Activated CD4-positive, CD25-positive, alpha-beta regulatory T cell (primary cell): ENCODE results near the gene DPYD.

Experiments used
- DNase-seq, 4 experiments: peaks; one replicate each; lab custom pipeline; 2025; lab: John Stamatoyannopoulos, UW

Gene DPYD

DNA sequence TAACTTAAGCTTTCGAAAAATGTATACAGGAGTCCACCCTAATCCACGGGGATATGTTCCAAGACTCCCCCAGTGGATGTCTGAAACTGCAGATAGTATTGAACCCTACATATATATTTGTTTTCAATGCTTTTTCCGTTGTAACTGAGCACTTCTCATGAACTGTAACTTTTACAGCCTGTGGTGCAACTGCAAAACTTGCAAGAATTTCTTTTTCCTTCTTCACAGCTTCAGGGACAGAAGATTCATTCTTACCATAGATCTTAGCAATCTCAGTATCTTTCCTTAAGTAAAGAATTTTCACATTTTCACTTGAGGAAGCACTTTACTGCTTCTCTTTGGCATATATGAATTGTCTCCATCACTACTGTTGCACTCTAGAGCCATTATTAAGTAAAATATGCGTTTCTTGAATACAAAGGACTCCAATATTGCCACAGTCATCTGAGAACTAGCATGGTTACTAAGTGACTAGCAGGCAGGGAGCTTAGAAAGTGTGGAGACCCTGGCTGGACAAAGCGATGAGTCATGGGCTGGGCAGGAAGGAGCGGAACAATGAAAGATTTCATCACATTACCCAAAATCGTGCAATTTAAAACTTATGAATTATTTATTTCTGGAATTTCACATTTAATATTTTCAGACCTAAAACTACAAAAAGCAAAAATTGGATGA lies 14.1 kb downstream of the DPYD start:
- no peak for DNase-seq

GRCh38 chr1:97905141-97905940 lies 15.5 kb downstream of the DPYD start:
- no peak for DNase-seq

DNA sequence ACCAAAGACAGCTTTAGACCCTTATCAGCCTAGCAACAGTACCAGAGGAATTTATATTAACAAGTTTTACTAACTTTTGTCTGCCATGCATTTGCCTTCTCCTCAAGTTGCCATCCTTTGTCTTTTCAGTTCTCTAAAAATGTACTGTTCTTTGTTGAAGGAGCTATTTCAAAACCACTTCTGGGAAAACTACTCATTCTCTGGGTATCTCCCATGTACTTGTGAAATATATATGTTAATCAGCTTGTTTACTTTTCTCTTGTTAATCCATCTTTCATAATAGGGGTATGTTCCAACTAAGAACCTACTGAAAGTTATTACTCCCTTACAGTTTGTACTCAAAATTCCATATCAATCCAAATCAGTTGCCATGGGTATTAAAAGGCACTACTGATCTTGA lies 16.3 kb downstream of the DPYD start:
- DNase-seq = no peak

DNA sequence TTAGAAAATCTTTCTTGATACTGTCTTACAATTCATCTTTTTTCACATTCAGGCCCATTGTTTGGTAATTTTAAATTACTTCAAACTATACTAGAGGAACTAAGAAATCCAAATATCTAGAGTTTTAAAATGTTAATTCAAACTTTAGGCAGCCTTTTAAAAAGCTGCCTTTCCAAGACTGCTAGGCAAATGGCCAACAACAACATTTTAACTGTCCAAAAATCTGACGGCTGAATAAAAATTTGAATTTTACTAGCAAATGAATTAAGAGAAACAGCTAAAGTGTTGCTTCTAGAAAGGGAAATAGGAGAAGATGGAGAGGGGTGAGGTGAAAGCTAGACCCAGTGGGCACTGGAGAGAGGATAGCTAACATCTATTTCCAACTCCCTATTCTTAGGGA lies 17.2 kb downstream of the DPYD start:
- no peak for DNase-seq

GRCh38 chr1:97902067-97902466 lies 18.8 kb downstream of the DPYD start:
- no peak for DNase-seq

DNA sequence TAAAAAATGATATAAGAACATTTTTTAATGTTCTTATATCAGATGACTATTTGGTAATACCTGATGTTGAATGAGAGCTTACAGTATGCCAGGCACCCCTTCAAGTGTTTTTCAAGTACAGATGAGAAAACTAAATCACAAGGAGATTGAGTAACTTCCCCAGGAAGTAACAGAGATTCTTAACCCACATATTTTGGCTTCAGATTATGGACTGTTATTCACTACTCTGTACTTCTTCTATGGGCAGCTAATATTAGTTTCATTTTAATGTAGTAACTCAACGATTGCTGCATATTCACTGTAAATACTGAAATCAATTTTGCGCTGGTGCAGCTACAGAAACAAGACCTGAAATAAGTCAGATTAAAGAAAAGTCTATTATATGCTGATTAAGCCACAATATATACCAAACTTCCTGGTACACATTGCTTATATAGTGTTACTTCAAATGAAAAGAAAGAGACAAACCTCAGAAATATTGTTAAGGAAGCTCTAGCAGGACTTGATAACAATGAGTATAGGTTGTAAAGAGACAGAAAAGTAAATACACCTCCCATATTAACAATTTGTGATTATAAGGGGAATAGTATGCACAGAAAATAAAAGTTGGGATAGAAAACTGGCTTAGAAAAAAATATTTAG lies 19.7 kb downstream of the DPYD start:
- no peak for DNase-seq

DNA sequence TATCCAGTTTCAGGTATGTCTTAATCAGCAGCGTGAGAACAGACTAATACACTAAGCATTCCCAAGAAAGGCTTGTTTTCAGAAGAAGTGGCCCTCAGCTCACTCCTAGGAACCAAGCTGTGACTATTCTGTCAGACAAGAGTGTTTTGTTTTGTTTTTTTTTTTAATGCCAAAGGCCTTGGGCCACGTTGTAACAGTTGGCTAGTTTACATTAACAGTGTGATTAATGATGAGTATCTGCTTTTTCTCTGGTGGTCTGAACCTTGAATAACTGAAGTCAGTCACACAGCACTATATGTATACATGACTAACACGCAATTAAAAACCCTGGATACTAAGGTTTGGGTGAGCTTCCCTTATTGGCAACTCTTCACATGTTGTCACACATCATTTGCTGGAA lies 21.9 kb downstream of the DPYD start:
- DNase-seq = no peak

- no peak for DNase-seq
Measured at GRCh38 chr1:97895278-97895677, 25.6 kb downstream of the DPYD start.

GRCh38 chr1:97893844-97894243 lies 27.0 kb downstream of the DPYD start:
- DNase-seq = no peak

DNA sequence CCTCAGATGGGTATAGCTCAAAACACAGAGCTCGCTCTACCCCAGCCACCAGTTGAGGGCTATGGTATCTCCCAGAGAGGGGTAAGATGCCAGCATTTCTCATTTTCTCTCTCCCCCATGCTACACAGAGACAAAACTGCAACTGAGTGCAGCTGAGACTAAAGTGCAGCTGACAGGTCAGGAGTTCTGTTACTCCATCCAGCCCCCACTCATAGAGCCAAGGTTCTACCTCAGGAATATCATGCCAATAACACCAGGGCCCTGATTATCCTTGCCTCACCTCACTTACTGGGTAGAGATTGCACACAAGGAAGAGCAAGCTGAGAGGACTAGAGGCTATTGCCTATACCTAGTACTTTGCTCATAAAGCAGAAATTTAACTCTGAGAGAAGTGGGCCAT lies 34.6 kb downstream of the DPYD start:
- no peak for DNase-seq

GRCh38 chr1:97883823-97884222 lies 37.0 kb downstream of the DPYD start:
- DNase-seq = no peak

DNA sequence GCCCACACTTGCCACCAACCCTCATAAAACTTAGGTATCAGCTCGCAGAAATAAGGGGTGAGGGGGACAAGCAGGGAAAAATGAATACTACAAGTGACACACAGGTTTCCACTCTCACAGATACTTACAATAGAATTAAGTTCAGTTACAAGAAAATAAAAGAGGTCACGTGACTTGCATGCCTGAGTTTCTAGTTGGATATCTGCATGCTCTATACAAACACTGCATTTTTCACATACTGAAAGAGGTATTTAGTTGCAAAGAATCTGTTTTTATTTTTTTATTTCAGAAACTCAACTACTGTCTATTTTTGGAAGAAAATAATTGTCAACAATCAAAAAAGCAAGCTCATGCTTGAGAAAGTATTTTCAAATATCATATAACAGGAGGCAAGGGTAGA lies 43.5 kb downstream of the DPYD start:
- no peak for DNase-seq

DNA sequence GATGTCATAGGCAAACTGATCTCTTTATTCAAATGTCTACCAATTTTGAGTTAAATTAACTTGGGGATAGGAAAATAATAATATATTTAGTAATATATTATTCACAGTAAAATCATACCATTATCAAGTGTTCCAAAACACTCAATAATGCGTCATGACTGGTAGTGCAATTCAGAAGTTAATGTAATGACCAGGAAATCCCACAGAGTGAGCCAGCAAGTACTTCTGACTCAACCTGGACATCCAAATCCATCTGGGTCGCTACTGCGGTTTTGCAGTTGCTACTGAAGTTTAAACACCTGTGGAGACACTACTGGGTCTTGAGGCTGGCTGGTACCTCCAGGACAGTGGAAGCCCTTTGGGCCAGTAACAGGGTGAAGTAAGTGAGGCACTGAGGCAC lies 44.8 kb downstream of the DPYD start:
- no peak for DNase-seq

DNA sequence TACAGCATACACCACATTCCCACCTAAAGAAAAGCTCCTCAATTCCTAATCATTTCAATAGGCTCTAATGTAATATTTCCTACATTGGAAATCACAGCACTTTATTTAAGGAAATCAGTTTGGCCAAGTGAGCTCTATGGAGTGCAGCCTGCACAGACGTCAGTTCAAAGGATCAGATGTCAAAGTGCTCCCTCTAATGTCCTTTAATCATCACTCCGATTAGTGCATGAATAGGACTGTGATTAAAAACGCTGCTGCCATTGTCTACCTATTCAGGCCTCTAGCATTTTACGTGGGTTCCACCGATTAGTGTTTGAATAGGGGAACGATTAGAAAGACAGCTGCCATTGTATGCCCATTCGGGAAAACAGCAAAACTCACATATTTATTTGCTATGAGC lies 50.2 kb downstream of the DPYD start:
- no peak for DNase-seq

DNA sequence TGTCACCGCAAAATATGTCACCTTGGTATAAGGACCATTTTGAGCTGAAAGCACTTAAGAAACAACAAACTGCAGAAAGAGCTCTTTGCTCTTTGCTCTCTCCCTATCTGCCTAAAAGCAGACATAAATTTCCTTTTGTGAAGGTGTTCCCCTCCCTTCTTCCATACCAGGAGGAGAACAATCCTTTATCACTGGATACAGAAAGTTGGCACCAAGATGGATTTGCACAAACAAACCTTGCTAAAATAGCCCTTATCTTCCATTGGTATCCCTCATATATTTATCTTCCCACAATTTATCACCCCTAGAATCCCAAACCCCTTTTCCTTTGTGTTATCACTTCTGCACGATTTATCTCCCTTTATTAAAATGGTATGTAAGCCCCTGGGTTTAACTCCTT lies 51.4 kb downstream of the DPYD start:
- no peak for DNase-seq

- DNase-seq = no peak
Measured at GRCh38 chr1:97867127-97867526, 53.7 kb downstream of the DPYD start.

DNA sequence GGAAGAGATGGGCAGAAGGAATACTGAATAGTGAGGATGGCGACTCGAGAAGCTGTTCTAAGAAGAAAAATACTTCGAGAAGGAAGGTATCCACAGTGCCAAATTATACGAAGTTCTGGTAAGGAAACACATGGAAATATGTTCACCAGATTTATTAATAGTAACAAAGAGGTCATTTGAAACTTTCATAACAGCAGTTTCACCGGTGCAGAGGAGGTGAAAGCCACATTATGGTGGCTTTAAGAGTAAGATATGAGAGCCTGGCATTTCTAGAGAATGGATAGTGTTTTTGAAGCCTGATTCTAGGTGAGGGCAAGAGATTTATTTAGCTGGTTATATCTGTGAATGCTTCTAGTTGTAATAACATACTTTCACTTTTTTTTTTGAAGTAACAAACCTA lies 56.2 kb downstream of the DPYD start:
- DNase-seq = no peak

GRCh38 chr1:97853221-97853620 lies 67.6 kb downstream of the DPYD start:
- DNase-seq = no peak

- no peak for DNase-seq
Measured at GRCh38 chr1:97849345-97850340, 71.2 kb downstream of the DPYD start.

GRCh38 chr1:97845805-97846204 lies 75.0 kb downstream of the DPYD start:
- DNase-seq = no peak

DNA sequence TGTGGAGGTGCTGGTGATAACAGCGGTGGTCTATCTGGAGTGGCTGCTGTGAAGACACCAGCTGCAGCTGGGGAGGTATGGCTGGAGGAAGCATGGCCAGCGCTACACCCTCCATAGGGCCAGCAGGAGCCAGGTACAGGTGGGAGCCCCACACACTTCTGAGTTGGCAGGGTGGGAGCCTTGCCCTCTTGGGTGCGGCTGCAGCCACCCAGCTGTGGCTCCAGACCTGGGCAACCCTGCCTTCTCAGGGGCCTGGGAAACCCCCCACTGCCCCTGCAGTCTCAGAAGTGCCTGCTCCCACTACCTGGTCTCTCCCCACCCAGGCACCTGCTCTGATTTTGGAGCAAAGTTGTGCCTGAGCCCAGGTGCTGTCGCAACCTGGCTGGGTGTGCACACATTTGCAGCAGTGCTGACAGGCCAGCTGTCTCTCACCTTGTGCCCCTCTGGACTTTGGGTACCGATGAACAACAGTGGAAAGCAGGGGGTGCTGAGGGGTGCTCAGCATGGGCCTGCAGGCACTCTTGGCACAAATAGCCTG lies 76.2 kb downstream of the DPYD start:
- no peak for DNase-seq

DNA sequence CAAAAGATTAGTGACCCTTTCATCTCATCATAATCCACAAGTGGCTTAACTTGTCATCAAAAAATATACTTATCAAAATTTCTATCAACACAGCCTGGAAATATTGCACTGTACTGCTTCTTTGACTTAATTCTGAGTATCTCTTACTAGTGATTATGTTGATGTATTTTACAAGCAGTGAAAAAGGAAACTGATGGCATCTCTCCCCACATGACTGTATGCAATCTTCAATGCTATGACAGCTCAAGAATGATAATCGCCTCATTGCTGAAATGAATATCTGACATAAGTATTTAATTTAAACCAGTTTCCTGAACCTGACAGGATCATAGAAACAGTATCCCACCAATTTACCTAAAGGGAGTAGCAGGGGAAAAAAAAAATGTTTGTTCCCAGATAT lies 79.5 kb downstream of the DPYD start:
- no peak for DNase-seq
